GM12864 (cell line): ENCODE data around the gene HOOK2.
A peak's percentile ranks its signal among the peaks of the same experiment; 100 is the strongest.

ENCODE experiments used
- DNase-seq: peaks from one replicate; pipeline ENCODE4 v3.0.0-alpha.2; 2011; ENCODE audit warnings: low read depth
- H3K4me3 ChIP-seq: 2 replicates; pipeline ENCODE4 v1.5.1; 2011; ENCODE audit warnings: mild to moderate bottlenecking, low read depth, low read length, control low read depth
- TF ChIP-seq, protein P1 (sequence below): IDR thresholded peaks from 2 replicates; pipeline ENCODE4 v1.5.1; 2011; ENCODE audit warnings: low read depth, mild to moderate bottlenecking, moderate library complexity, low read length, control low read depth, inconsistent platforms; ENCODE audit errors: missing control alignments

HOOK2 gene

DNA sequence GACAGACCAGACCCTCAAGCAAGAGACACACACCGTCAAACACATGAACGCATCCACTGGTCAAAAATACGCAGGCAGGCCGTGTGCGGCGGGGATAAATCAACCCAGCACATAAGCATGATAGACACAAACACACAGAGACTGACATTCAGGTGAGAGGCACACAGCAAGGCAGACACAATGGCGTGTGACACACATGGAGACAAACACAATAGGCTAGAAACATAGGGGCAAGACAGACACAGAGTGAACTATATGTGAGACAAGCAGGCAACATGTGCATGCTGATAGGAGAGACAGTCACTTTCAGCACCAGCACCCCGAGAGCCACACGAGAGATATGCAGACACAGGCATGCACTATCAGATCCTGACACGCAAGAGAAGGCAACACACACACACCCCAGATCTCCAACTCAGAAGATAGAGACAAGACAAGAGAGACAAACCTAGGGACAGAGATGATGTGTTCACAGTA is 9.1 kb upstream of the HOOK2 start:
- TF ChIP-seq, protein P1, sequence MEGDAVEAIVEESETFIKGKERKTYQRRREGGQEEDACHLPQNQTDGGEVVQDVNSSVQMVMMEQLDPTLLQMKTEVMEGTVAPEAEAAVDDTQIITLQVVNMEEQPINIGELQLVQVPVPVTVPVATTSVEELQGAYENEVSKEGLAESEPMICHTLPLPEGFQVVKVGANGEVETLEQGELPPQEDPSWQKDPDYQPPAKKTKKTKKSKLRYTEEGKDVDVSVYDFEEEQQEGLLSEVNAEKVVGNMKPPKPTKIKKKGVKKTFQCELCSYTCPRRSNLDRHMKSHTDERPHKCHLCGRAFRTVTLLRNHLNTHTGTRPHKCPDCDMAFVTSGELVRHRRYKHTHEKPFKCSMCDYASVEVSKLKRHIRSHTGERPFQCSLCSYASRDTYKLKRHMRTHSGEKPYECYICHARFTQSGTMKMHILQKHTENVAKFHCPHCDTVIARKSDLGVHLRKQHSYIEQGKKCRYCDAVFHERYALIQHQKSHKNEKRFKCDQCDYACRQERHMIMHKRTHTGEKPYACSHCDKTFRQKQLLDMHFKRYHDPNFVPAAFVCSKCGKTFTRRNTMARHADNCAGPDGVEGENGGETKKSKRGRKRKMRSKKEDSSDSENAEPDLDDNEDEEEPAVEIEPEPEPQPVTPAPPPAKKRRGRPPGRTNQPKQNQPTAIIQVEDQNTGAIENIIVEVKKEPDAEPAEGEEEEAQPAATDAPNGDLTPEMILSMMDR: no peak
- H3K4me3 ChIP-seq: no peak overlapping the region
- DNase-seq: no peak

DNA sequence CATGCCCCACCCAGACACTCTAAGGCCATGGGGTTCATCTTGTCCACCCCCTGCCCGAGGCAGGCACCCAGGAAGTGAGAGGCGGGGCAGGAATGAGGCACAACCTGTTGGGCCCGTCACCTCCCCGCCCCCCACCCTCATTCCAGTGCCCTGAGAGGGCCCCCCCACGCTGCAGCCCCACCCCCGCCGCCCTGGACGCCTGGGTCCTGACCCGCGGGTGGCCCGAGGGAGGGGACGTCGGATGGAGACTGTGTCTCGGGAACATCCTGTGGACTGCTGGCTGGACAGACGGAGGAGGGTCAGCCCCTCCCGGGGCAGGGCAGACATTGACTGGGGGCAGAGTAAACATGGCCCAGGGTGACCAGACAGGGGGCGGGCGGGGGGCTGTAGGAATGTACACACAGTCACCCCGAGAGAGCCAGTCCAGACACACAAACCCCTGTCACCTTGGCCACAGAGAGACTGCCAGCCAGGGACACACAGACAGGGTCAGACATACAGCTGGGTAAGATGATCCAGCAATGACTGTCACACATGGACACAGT is 8.6 kb upstream of the HOOK2 start:
- DNase-seq: no peak
- H3K4me3 ChIP-seq: no peak overlapping the region
- TF ChIP-seq, protein P1: no peak

DNA sequence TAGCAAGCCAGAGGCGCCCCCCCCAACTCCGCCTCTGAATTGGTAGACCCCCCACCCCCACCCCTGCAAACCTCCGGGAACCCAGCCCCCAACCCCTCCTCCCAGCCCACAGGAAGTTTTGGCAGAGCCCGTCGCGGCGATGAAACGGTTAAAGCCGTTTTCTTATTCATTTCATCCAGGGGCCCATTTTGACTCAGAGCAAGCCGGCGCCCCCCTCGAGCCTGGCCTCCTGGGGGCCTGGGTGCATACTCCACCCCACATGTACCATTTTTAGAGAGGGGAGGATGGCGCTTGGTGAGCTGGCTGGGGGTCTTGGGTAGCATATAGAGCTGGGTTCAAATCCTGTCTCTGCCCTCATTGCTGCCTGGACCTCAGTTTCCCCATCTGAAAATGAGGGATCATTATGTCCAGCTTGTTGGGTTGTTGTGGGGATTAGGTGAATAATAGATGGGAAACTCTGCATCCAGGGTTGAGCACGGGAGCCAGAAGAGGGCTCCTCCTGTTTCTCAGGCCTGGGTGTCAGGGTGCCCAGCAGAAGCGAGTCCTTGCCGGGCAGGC is 8.0 kb upstream of the HOOK2 start:
- H3K4me3 ChIP-seq: no peak overlapping the region; the same call in none of the 2 replicates
- TF ChIP-seq, protein P1: no peak
- DNase-seq: no peak

DNA sequence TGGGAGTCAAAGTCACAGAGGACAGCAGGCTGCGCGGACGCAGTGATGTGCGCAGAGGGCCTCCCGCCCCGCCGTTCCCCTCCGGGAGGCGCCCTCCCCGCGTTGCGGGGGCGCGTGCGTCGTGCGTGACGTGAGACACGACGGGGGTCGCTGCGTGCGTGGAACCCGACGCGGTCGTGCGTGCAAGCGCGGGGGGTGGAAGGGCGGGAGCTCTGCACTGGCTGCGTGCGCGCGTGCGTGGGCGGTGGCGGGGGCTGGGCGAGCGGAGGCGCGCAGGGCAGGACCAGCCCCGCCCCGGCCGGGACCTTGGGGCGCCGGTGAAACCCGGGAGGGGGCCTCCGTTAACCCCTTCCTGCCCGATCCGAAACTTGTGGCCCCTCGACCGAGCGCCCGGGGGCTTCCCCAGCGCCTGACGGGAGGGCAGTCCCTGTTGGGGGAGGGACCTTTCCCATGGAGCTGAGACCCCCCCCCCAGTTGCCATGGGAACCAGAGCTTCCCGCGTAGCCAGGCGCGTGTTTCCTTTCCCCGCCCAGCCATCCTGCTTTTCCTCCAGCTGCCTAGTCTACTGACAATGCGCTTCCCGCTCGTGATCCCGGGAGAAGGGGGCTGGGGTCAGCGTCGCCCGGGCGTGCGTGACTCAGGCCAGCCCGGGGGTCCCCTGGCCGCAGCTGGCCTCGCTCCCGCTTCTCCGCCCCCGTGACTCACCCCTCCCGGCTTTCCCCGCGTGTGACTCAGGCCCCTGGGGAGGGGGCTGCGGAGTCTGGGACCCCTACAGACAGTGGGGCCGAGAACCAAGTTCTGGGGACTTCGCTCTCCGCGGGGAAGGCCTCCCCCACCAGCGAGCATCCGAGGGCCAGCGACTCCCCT is 7.3 kb upstream of the HOOK2 start:
- TF ChIP-seq, protein P1: peak; percentile 13
- H3K4me3 ChIP-seq: peak overlapping the region; percentile 54
- DNase-seq: no peak

DNA sequence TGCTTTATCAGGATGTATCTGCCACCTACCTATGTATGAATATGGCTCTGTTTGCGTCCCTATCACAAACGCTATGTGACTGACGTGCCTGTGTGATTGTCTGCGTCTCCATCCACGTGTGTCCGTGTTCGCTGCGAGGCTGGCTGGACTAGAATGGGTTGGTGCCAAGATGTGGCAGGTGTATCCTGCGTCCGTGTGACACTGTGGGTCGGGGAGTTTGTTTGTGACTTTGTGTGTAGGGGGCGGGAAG is 6.7 kb upstream of the HOOK2 start:
- TF ChIP-seq, protein P1: no peak
- DNase-seq: no peak
- H3K4me3 ChIP-seq: peak overlapping the region; percentile 54

DNA sequence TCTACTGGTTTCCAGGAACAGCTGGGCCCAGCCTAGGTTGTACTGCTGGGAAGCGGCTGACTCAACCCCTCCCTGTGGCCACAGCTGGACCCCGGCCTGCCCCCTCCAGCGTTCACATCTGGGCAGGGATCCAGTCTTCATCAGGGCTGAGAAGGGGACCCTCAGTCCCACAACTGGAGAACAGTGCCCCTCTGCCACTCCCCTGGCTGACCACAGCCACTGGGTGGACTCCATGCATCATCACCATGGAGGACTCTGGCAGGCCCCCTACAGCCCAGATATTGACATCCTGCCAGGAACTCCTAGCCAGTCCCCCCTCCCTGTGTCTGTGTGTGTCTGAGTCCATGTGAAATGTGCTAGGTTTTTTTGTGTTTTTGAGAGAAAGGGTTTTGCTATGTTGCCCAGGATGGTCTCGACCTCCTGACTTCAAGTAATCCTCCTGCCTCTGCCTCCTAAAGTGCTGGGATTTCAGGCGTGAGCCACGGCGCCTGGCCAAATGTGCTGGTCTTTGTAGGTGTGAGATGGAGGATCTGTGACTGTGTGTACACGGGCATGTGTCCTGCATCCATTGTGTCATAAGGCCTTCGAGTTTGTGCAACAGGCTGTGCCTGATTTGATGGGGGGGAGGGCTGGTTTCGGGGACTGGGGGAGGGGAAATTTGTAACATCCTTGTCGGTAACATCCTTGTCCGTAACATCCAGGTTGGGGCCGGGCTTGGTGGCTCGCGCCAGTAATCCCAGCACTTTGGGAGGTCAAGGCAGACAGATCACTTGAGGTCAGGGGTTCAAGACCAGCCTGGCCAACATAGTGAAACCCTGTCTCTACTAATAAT is 4.0 kb upstream of the HOOK2 start:
- TF ChIP-seq, protein P1: peak; percentile 29
- peak overlapping the region; percentile 68 for H3K4me3 ChIP-seq
- no peak for DNase-seq
